DND-41 (cell line): ENCODE data around the gene DHRS3.

Experiments used
- CTCF ChIP-seq: IDR thresholded peaks from 2 replicates; pipeline ENCODE4 v1.5.1; 2012; ENCODE audit warnings: borderline replicate concordance, low read length, moderate library complexity, mild to moderate bottlenecking; ENCODE audit not compliant: poor library complexity, severe bottlenecking; ENCODE audit errors: extremely low read depth
- EZH2 ChIP-seq: IDR thresholded peaks from 3 replicates; pipeline ENCODE4 v1.6.1; 2012; ENCODE audit warnings: borderline replicate concordance, low read depth, mild to moderate bottlenecking, moderate library complexity, low read length, inconsistent platforms; ENCODE audit not compliant: severe bottlenecking

DNA sequence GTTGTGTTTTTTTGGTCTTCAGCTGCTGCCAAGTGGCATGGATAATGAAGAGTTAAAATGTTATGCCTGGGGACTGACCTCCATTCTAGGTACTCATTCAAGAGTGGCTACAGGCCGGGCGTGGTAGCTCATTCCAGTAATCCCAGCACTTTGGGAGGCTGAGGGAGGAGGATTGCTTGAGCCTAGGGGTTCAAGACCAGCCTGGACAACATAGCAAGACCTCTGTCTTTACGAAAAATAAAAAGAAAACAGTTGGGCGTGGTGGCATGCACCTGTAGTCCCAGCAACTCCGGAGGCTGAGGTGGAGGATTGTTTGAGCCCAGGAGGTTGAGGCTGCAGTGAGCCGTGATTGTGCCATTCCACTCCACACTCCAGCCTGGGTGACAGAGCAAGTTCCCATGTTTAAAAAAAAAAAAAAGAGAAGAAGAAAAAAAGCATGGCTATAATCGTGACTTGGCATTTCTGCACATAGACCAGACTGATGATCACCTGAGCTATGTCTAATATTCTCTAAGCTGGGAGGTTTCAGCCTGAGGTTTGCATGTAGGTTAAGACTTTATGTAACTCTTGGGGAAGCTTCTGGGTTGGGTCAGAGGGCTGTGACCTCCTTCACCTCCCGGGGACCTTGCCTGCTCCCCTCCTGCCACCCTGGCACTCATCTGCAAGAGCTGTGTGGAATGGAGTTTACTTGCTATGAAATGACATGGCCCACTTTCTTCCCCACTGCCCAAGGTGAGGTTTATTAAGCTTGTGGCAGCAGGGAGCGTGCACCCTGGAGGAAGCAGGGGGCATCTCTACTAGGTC lies 51.3 kb downstream of the DHRS3 start:
- TF ChIP-seq CTCF (no peak), EZH2 (no peak)
